SKM-1 (cell line): ENCODE measurements around the gene ELP4.

ENCODE experiments used
- DNase-seq: peaks from one replicate; lab custom pipeline; 2025; ENCODE audit not compliant: unreplicated experiment; lab: John Stamatoyannopoulos, UW

ELP4 gene

DNA sequence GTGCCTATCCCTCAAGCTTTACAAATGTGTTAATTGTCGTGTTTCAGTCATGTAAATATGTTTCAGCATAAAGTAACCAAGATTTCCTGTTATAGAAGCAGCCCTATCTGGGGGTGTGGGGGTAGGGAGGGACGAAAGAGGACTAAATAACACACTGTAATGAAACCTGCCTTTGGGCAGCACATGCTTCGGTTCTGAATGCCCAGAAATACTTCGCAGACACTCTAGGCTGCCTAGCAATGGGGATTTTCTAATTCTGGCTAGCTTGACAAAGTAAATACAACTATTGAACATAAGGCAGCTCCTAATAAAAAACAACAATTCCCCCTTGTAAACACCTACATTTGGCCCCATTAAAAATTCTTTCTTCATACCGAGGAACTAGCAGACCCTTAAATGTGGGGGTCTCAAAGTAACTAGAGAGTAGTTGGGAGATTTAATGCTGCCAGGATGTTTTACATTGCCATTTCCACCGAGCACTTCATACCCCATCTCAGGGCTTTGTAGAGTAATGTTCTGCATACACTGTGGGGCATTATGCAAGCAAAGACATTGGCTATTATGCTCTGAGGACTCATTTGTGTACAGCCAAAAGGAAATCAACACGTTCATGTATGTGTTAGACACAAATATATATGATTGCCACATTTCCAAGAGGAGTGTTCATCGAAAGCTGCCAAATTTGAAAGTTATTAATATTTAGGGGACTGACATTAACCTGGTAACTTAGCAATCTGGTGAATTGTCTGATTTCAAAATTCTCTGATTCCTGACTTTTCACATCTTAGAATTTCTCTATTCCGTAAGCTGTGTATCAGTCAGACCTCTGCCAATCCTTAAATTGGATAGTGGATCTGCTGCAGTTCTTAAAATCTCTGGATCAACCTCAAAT is 259.4 kb downstream of the ELP4 start:
- no peak for DNase-seq

GRCh38 chr11:31770011-31770700 is 260.6 kb downstream of the ELP4 start:
- no peak for DNase-seq

DNA sequence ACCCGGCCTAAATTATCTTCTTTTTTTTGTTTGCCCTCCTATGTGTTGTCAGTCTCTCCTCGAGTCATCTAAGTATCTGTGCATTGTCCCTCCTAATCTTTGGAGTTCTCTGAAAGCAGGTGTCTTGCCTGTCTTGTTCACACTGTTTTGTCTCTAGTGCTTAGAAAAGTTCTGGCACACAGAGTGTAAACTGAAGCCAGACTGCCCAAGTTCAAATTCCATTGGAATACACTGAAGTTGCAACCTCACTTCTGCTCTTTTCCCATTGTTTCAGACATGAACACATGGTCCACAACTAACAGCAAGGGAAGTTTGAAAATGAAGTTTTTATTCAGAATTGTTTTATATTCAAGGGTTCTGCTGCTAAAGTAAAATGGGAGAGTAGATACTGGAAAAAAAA is 262.8 kb downstream of the ELP4 start:
- DNase-seq, result no peak

GRCh38 chr11:31779374-31779791 is 269.8 kb downstream of the ELP4 start:
- no peak for DNase-seq

DNA sequence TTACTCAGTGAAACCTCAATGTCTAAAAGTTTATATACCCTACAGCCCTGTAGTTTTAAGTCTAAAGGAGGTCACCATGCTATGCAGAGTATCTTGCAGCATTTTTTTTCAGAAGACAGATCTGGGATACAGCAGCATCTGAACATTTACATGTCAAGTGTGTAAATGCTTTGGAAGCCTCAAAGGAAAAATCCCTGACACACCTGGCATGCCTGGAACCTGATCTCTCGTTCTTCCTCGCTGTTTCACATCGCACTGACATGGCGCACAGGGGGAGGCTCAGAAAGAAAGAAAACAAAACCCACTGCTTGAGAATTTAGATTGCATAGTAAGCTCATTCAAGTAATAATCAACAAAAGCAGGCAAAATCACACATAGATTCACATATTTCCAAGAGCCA is 270.5 kb downstream of the ELP4 start:
- no peak for DNase-seq

GRCh38 chr11:31780480-31780971 is 271.0 kb downstream of the ELP4 start:
- DNase-seq, result no peak

DNA sequence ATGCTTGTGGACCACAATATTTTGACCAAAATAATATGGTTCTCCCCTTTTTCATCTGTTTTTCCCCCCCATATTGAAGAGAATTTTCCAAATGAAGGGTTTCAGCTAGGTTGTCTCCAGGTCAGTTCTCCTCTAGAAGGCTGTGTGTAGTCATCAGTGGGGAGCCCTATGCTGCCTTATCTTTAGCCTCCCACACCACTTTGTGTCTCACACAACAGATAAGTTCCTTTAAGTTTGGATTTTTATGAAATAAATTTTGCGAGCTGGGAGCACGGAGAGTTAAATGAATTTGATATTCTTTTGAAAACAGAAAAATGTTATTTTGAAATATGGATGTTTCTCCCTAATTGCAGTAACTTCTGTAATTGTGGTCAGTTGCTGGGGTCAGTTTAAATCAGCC is 272.7 kb downstream of the ELP4 start:
- DNase-seq, result no peak

GRCh38 chr11:31783252-31783651 is 273.7 kb downstream of the ELP4 start:
- DNase-seq, result no peak

- DNase-seq, result no peak
Observed at GRCh38 chr11:31784611-31785010, 275.0 kb downstream of the ELP4 start.

GRCh38 chr11:31786996-31787685 is 277.6 kb downstream of the ELP4 start:
- DNase-seq, result no peak

DNA sequence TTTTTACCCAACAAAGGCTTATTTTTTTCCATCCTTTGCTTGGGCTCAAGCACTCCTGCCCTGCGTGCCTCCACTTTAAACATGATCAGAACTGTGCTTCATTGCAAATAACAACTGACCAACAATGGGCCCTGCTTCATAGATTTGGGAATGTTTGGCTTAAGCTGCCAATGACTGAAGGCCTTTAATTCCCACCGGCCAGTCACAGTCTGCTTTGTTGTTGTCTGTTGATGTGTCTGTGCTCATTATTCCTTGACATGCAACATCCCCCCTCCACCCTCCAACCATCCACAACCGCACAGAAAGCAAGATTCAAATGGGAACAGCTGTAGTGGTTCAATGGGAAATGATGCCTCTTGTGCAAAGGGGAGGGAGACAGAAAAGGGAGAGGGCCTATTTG is 278.5 kb downstream of the ELP4 start:
- no peak for DNase-seq

- DNase-seq, result no peak
Observed at GRCh38 chr11:31790649-31791048, 281.1 kb downstream of the ELP4 start.

- DNase-seq, result no peak
Observed at GRCh38 chr11:31792036-31792435, 282.5 kb downstream of the ELP4 start.

- DNase-seq, result no peak
Observed at GRCh38 chr11:31792456-31792855, 282.9 kb downstream of the ELP4 start.

DNA sequence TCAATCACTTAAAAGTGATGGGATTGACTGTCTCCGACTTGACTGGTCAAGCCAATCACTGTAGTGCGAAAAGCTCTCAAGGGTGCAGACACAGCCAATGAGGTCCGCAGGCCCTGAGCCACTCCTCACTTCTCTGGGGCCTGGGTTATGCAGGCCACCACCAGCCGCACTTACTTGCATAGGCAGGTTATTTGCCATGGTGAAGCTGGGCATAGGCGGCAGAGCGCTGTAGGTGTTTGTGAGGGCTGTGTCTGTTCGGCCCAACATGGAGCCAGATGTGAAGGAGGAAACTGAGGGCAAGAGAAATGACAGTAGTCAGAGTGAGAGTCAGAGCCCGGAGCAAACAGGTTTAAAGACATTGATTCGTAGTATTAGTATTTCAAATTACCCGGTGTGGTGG is 283.7 kb downstream of the ELP4 start:
- DNase-seq, result no peak

GRCh38 chr11:31794548-31794947 is 285.0 kb downstream of the ELP4 start:
- DNase-seq, result no peak

- DNase-seq, result no peak
Observed at GRCh38 chr11:31795706-31796498, 286.3 kb downstream of the ELP4 start.

DNA sequence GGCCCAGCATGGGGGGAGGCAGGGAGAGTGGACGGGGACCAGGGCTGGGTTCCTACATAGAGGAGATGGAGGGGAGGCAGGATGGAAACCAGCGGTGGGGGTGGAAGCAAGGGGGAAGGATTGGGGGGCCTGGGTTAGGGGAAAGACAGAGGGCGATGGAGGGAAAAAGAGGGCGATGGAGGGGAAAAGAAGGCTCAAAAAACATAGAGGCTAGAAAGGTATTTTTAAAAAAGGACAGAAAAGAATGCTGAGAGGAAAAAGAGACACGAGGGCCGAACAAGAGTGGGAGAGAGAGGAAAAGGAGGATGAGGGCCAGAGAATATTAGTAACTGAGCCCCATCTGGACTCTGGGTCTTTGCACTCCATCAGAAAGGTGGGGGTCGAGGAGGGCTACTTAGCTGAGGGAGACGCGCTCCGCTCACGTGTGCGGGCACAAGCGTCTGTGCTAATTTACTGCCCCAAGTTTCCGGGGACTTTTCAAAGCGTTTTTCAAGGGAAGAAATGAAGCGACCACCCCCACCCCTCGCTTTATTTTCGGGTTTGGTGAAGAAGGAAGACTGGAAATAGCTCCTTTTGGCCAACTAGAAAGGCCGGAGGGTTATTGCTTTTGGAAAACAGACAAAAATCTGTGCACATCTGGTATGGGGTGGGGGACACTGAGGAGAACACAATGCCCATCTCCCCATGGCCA is 287.1 kb downstream of the ELP4 start:
- DNase-seq, result no peak

GRCh38 chr11:31797190-31798056 is 287.9 kb downstream of the ELP4 start:
- no peak for DNase-seq
